ENCODE measurements around the gene E2F1. TPM values are rescaled to one million over a fixed set of nuclear protein-coding genes. Genes with fewer than 3 reads are reported as not detected.

E2F1 gene
- total RNA-seq, 2 donors from 2014 or later: 4.6 to 23.3 TPM

- no peaks in the 10 kb centered on the region for H3K36me3 ChIP-seq
- H3K4me3 ChIP-seq: no peak overlapping the region
- no peak overlapping the region for H3K27ac ChIP-seq
- H3K27me3 ChIP-seq: no peaks in the 10 kb centered on the region
- no peaks in the 10 kb centered on the region for H3K4me1 ChIP-seq
- no peak overlapping the region for H3K9ac ChIP-seq (ENCODE audit: low read depth in 2 of 2, low read length in 2 of 2)
- intact Hi-C loops (cut with DNase I): no loop called here
- no peak for TF ChIP-seq CTCF (IDR thresholded peaks at IDR 0.05)
- no peak for DNase-seq
- H3K9me3 ChIP-seq: no peaks in the 10 kb centered on the region
Observed at GRCh38 chr20:33725607-33726264, 39.6 kb upstream of the E2F1 start.

- Histone ChIP-seq H3K9ac (ENCODE audit: low read depth in 2 of 2, low read length in 2 of 2) (no peak overlapping the region), H3K27ac (no peak overlapping the region), H3K4me3 (no peak overlapping the region), H3K36me3 (no peaks in the 10 kb centered on the region), H3K27me3 (no peaks in the 10 kb centered on the region), H3K4me1 (no peaks in the 10 kb centered on the region), H3K9me3 (no peaks in the 10 kb centered on the region)
- no peak for DNase-seq
- TF ChIP-seq CTCF (IDR thresholded peaks at IDR 0.05): no peak
- intact Hi-C loops (cut with DNase I): no loop called here
Observed at GRCh38 chr20:33724439-33725094, 38.4 kb upstream of the E2F1 start.

GRCh38 chr20:33721391-33722140 is 35.4 kb upstream of the E2F1 start:
- Histone ChIP-seq H3K9me3 (no peaks in the 10 kb centered on the region), H3K36me3 (no peaks in the 10 kb centered on the region), H3K27me3 (no peaks in the 10 kb centered on the region), H3K4me1 (no peaks in the 10 kb centered on the region), H3K4me3 (no peak overlapping the region), H3K9ac (ENCODE audit: low read depth in 2 of 2, low read length in 2 of 2) (no peak overlapping the region), H3K27ac (no peak overlapping the region)
- DNase-seq: no peak
- intact Hi-C loops (cut with DNase I): no loop called here
- TF ChIP-seq CTCF (IDR thresholded peaks at IDR 0.05): no peak

- TF ChIP-seq CTCF (IDR thresholded peaks at IDR 0.05): no peak
- intact Hi-C loops (cut with DNase I): no loop called here
- Histone ChIP-seq H3K4me3 (peak within 1 kb of the TSS; percentile 77), H3K4me1 (no peaks in the 10 kb centered on the region), H3K27me3 (no peaks in the 10 kb centered on the region), H3K9ac (ENCODE audit: low read depth in 2 of 2, low read length in 2 of 2) (peak within 1 kb of the TSS; percentile 86 to 93), H3K27ac (peak within 1 kb of the TSS; percentile 30), H3K36me3 (no peaks in the 10 kb centered on the region), H3K9me3 (no peaks in the 10 kb centered on the region)
- DNase-seq: peak; percentile 94
Observed at GRCh38 chr20:33719989-33720709, 34.0 kb upstream of the E2F1 start, which contains the start of gene PXMP4. PXMP4 (minus strand) TSS chr20:33720310; CDS start chr20:33720207, 103 bp downstream.

Data from colonic mucosa (tissue), 4 donors.